ENCODE results near the gene HAPLN3.

Gene HAPLN3

DNA sequence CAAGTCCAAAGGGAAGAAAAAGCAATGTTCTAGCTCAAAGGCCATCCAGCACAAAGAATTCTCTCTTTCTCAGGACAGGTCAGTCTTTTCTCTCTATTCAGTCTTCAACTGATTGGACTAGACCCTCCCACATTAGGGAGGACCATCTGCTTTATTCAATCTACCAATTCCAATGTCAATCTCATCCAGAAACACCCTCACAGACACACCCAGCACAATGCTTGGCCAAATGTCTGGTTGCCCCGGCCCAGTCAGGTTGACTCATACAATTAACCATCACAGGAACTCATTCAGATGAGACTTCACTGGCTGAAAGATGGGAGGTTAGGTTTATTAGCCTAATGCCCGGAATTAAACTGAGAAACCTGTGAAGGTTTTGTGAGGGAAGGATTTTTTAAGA lies 59.7 kb downstream of the HAPLN3 start:
- H2AFZ ChIP-seq (ENCODE audit: low read length): no peak overlapping the region
- TF ChIP-seq EZH2phosphoT487 (IDR thresholded peaks at IDR 0.05; ENCODE audit: borderline replicate concordance): no peak
- TF ChIP-seq, protein P1, sequence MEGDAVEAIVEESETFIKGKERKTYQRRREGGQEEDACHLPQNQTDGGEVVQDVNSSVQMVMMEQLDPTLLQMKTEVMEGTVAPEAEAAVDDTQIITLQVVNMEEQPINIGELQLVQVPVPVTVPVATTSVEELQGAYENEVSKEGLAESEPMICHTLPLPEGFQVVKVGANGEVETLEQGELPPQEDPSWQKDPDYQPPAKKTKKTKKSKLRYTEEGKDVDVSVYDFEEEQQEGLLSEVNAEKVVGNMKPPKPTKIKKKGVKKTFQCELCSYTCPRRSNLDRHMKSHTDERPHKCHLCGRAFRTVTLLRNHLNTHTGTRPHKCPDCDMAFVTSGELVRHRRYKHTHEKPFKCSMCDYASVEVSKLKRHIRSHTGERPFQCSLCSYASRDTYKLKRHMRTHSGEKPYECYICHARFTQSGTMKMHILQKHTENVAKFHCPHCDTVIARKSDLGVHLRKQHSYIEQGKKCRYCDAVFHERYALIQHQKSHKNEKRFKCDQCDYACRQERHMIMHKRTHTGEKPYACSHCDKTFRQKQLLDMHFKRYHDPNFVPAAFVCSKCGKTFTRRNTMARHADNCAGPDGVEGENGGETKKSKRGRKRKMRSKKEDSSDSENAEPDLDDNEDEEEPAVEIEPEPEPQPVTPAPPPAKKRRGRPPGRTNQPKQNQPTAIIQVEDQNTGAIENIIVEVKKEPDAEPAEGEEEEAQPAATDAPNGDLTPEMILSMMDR (conservative IDR thresholded peaks at IDR 0.05; ENCODE audit: low read length): no peak
- no peaks in the 10 kb centered on the region for H3K9me3 ChIP-seq (ENCODE audit: insufficient read depth, low read depth, low read length)
- H3K9me2 ChIP-seq (replicated peaks; ENCODE audit: low read depth, low read length): no peaks in the 10 kb centered on the region
- H3K4me3 ChIP-seq (ENCODE audit: low read length, poor library complexity, severe bottlenecking): no peak overlapping the region
- H4K20me1 ChIP-seq (ENCODE audit: insufficient read depth, low read length, poor library complexity, severe bottlenecking): no peaks in the 10 kb centered on the region
- no peaks in the 10 kb centered on the region for H3K4me1 ChIP-seq (ENCODE audit: insufficient read depth, low read length, poor library complexity, severe bottlenecking)
- no peaks in the 10 kb centered on the region for H3K36me3 ChIP-seq (ENCODE audit: insufficient read depth, low read length)
- H3K9ac ChIP-seq (ENCODE audit: low read depth, low read length, poor library complexity, severe bottlenecking): no peak overlapping the region
- no peaks in the 10 kb centered on the region for H3K27me3 ChIP-seq (ENCODE audit: insufficient read depth, low read length, poor library complexity, severe bottlenecking)
- H3K79me2 ChIP-seq (ENCODE audit: insufficient read depth, low read length): no peaks in the 10 kb centered on the region
- no peak overlapping the region for H3K4me2 ChIP-seq (ENCODE audit: low read depth, low read length, poor library complexity, severe bottlenecking)
- H3F3A ChIP-seq (ENCODE audit: low read depth): no peaks in the 10 kb centered on the region

DNA sequence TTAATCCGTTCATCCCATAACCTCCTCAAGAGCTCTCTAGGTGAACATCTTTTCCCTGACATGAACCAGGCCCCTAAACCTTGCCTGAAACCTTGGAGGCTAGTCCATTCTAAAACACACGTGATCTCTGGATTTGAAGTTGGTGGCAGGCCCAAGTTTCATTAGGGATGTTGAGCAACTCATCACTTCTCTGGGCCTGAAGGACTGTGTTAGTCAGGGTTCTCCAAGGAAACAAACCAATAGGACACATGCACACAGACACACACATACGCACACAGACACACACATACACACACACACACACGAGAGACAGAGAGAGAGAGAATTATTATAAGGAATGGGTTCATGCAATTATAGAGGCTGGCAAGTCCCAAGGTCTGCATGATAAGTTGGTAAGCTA lies 60.2 kb downstream of the HAPLN3 start:
- H3K9ac ChIP-seq (ENCODE audit: low read depth, low read length, poor library complexity, severe bottlenecking): no peak overlapping the region
- no peak overlapping the region for H3K4me3 ChIP-seq (ENCODE audit: low read length, poor library complexity, severe bottlenecking)
- H3K27me3 ChIP-seq (ENCODE audit: insufficient read depth, low read length, poor library complexity, severe bottlenecking): no peaks in the 10 kb centered on the region
- H3K9me3 ChIP-seq (ENCODE audit: insufficient read depth, low read depth, low read length): no peaks in the 10 kb centered on the region
- no peaks in the 10 kb centered on the region for H3K79me2 ChIP-seq (ENCODE audit: insufficient read depth, low read length)
- no peaks in the 10 kb centered on the region for H3K4me1 ChIP-seq (ENCODE audit: insufficient read depth, low read length, poor library complexity, severe bottlenecking)
- no peak overlapping the region for H2AFZ ChIP-seq (ENCODE audit: low read length)
- no peaks in the 10 kb centered on the region for H3F3A ChIP-seq (ENCODE audit: low read depth)
- no peak for TF ChIP-seq EZH2phosphoT487 (IDR thresholded peaks at IDR 0.05; ENCODE audit: borderline replicate concordance)
- TF ChIP-seq, protein P1 (conservative IDR thresholded peaks at IDR 0.05; ENCODE audit: low read length): no peak
- no peaks in the 10 kb centered on the region for H3K36me3 ChIP-seq (ENCODE audit: insufficient read depth, low read length)
- H3K9me2 ChIP-seq (replicated peaks; ENCODE audit: low read depth, low read length): no peaks in the 10 kb centered on the region
- no peaks in the 10 kb centered on the region for H4K20me1 ChIP-seq (ENCODE audit: insufficient read depth, low read length, poor library complexity, severe bottlenecking)
- no peak overlapping the region for H3K4me2 ChIP-seq (ENCODE audit: low read depth, low read length, poor library complexity, severe bottlenecking)

DNA sequence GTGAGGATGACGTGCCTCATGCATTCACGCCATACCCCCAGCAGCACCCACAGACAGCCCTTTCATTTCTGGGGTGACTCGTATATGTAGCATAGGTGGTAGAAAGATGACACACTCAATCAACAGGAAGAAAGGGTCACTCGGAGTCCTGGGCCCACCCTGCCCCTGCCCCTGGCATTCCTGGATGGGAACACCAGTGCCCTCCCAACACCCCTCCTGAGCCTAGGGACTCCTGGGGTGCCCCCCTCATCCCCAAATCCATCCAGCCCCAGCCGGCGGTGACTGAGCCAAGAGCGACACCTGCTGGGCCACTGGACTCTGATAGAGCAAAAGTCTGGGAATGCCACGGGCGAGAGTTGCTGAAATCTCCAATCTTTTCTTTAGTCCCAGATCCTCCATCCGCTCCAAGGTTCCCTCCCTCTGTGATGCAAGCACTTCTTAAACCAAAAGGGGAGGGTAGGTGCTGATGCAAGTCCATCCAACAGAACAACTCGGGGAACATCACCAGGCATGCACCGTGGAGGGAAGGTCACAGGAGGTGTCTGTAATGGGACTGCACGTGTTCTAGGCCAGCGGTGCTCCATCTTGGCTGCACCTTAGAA lies 61.0 kb downstream of the HAPLN3 start:
- Histone ChIP-seq H3K4me1 (ENCODE audit: insufficient read depth, low read length, poor library complexity, severe bottlenecking) (no peaks in the 10 kb centered on the region), H3K9me2 (replicated peaks; ENCODE audit: low read depth, low read length) (no peaks in the 10 kb centered on the region), H3F3A (ENCODE audit: low read depth) (no peaks in the 10 kb centered on the region), H3K36me3 (ENCODE audit: insufficient read depth, low read length) (no peaks in the 10 kb centered on the region), H3K4me3 (ENCODE audit: low read length, poor library complexity, severe bottlenecking) (no peak overlapping the region), H4K20me1 (ENCODE audit: insufficient read depth, low read length, poor library complexity, severe bottlenecking) (no peaks in the 10 kb centered on the region), H3K4me2 (ENCODE audit: low read depth, low read length, poor library complexity, severe bottlenecking) (no peak overlapping the region), H3K9me3 (ENCODE audit: insufficient read depth, low read depth, low read length) (no peaks in the 10 kb centered on the region), H2AFZ (ENCODE audit: low read length) (no peak overlapping the region; the same call in 1 of the 2 replicates), H3K27me3 (ENCODE audit: insufficient read depth, low read length, poor library complexity, severe bottlenecking) (no peaks in the 10 kb centered on the region), H3K9ac (ENCODE audit: low read depth, low read length, poor library complexity, severe bottlenecking) (no peak overlapping the region), H3K79me2 (ENCODE audit: insufficient read depth, low read length) (no peaks in the 10 kb centered on the region)
- TF ChIP-seq EZH2phosphoT487 (IDR thresholded peaks at IDR 0.05; ENCODE audit: borderline replicate concordance): no peak
- TF ChIP-seq, protein P1 (conservative IDR thresholded peaks at IDR 0.05; ENCODE audit: low read length): 0 out of 2 replicates have a peak, but pooled peaks have one; percentile 32
